HG02610 (cell line): ENCODE results near the gene BCL7A.
"Not testable (repeated sequence)": the region's sequence is repeated elsewhere in the genome, so short reads cannot be mapped to it uniquely, and the experiment has no call there.

Source experiments
- ATAC-seq: cut with Tn5 transposase; IDR thresholded peaks from one replicate; pipeline ENCODE4 v1.9.1; 2021; ENCODE audit warnings: mild to moderate bottlenecking, moderate library complexity; ENCODE audit not compliant: unreplicated experiment

BCL7A gene

GRCh38 chr12:122021822-122022392 is at the start of gene BCL7A:
BCL7A (plus strand) TSS chr12:122021884; CDS start chr12:122022092, 208 bp downstream.
- ATAC-seq, result no peak

- no peak for ATAC-seq
Measured at GRCh38 chr12:121974026-121974985, 47.4 kb upstream of the BCL7A start.

GRCh38 chr12:121975021-121975420 is 46.7 kb upstream of the BCL7A start:
- ATAC-seq, result no peak

- no peak for ATAC-seq
Measured at GRCh38 chr12:121976950-121977349, 44.7 kb upstream of the BCL7A start.

DNA sequence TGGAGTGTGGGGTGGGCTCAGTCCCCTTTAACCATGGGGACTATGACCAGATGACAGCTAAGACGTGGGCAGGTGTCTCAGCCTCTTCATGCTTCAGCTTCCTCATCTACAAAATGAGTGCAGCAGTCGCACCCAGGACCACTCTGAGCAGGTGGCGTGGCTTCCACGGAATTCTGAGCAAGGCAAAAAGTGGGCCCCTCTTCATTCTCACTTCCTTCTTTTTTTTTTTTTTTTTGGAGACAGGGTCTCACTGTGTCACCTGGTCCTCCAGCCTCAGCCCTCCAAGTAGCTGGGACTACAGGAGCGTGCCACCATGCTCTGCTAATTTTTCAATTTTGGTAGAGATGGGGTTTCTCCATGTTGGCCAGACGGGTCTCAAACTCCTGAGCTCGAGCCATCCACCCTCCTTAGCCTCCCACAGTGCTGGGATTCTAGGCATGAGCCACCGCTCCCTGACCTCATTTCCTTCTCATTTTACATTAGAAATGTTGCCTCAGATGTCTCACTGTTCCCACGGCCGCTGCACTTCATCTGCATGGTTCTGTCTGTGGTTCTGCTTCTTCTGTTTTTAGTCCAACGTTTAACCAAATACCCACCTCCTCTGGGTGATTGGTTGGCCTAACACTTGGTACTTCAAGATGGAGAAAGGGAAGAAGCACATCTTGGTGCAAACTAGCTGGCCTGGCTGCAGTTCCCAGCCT is 41.3 kb upstream of the BCL7A start:
- peak; percentile 67 for ATAC-seq

DNA sequence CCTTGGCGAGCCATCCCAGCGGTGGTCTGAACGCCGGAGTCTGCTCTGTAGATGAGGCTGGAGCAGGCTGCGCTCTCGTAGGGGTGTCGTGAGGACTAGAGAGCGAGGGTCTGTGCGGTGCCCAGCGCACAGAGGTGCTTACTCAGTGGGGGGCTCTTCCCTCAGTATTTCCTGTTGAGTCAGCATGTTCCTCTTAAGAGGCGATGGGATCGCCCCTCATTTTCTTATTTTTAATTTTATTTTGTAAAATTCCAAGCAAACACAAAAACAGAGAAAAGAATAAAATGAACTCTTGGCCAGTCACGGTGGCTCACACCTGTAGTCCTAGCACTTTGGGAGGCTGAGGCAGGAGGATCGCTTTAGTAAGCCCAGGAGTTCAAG is 40.8 kb upstream of the BCL7A start:
- ATAC-seq, result no peak

DNA sequence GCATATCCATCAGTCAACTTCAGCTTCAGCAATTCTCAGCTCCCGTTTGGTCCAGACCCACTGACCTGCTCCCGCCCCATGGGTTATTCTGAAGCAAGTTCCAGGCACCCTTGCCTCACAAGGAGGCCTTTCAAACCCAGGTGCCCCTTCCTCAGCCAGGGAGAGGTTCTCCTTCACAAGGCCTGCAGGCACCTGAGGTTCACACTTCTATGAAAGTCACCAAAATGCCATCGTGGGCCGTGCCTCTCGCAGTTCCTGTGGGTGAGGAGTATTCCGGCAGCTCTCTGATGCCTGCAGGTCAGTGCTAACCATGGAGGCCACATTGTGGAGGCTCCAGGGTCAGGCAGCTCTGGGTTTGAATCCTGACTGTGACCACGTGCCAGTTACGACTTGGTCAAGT is 40.2 kb upstream of the BCL7A start:
- ATAC-seq, result no peak

- ATAC-seq, result no peak
Measured at GRCh38 chr12:121982950-121983349, 38.7 kb upstream of the BCL7A start.

GRCh38 chr12:121983536-121984210 is 38.0 kb upstream of the BCL7A start:
- no peak for ATAC-seq

DNA sequence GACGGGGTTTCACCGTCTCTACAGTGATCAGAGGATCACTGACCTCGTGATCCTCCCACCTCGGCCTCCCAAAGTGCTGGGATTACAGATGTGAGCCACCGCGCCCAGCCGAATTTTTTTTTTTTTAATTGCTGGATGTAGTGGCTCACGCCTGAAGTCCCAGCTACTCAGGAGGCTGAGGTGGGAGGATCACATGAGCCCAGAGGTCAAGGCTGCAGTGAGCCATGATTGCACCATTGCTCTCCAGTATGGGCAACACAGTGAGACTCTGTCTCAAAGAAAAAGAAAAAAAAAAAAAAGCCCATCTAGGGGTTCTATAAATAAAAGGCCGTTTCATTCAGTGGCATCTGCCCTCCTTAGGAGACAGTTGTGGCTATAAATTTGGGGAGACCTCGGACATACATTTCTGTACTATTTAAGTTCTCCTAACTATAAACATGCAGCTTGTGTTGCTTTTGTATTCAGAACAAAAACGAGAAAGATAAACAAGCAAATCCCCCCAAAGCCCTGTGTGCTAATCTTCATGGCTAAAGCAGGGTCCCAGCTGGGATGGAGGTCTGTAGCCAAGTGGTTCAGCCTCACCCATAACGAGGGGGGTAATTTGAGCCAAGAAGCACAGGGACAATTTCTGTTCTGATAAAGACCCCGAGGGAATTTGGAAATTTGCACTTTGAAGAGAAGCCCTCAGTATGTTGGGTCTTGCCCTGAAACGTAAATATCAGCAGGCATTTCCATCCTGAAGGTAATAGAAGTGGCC is 35.0 kb upstream of the BCL7A start:
- no peak for ATAC-seq

- not testable (repeated sequence) for ATAC-seq
Measured at GRCh38 chr12:121988519-121988918, 33.2 kb upstream of the BCL7A start.

- no peak for ATAC-seq
Measured at GRCh38 chr12:121989276-121990113, 32.2 kb upstream of the BCL7A start.

- ATAC-seq, result no peak
Measured at GRCh38 chr12:121990114-121990647, 31.5 kb upstream of the BCL7A start.

DNA sequence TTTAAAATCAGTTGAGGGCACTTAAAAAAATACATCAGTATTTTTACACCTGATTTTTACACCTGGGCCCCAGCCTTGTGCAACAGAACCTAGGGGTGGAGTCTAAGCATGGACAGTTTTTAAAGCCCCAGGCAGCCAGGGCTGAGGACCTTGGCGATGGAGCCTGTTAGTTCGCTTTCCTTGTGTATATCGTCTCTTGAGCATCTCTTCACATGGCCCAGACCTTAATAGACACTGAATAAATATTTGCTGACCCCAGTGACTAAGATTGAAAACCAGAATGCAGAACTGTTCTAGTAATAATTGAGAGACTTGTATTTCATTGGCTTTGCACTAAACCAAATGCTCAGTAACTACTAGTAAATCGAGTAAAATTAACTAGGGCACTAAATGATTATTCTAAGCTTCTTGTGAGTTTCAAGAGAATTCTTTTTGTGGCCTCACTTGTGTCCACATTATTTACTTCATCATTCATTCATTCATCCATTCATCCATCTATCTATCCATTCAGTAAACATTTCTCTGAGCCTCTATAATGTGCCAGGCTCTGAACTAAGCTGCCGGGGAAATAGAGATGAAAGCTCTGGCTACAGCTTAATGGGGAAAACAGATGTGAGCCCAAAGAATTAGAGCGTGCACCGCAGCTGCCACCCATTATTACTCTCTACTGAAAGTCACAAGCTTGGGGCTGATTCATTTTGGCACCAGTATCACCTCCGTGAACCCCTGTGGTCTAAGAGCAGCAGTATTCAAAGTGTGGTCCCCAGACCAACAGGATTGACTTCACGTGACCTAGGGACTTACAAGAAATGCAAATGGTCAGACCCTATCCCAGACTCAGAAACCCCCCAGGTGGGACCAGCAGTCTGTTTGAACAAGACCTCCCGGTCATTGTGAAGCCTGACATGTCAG is 30.7 kb upstream of the BCL7A start:
- ATAC-seq, result peak; percentile 70

GRCh38 chr12:121992059-121992879 is 29.4 kb upstream of the BCL7A start:
- peak; percentile 86 for ATAC-seq

GRCh38 chr12:121996050-121996944 is 25.4 kb upstream of the BCL7A start:
- ATAC-seq, result no peak
